ENCODE data around the gene SPRYD4.
"Not testable (repeated sequence)": the region's sequence is repeated elsewhere in the genome, so short reads cannot be mapped to it uniquely, and the experiment has no call there.

DNA sequence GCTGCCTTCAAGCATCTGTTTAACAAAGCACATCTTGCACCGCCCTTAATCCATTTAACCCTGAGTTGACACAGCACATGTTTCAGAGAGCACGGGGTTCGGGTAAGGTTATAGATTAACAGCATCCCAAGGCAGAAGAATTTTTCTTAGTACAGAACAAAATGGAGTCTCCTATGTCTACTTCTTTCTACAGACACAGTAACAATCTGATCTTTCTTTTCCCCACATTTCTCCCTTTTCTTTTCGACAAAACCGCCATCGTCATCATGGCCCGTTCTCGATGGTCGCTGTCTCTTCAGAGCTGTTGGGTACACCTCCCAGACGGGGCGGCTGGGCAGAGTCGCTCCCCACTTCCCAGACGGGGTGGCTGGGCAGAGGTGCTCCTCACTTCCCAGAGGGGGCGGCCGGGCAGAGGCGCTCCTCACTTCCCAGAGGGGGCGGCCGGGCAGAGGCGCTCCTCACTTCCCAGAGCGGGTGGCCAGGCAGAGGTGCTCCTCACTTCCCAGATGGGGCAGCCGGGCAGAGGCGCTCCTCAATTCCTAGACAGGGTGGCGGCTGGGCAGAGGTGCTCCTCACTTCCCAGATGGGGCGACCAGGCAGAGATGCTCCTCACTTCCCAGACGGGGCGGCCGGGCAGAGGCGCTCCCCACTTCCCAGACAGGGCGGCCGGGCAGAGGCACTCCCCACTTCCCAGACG, 25.2 kb downstream of the SPRYD4 start:
- TF ChIP-seq, protein P1, sequence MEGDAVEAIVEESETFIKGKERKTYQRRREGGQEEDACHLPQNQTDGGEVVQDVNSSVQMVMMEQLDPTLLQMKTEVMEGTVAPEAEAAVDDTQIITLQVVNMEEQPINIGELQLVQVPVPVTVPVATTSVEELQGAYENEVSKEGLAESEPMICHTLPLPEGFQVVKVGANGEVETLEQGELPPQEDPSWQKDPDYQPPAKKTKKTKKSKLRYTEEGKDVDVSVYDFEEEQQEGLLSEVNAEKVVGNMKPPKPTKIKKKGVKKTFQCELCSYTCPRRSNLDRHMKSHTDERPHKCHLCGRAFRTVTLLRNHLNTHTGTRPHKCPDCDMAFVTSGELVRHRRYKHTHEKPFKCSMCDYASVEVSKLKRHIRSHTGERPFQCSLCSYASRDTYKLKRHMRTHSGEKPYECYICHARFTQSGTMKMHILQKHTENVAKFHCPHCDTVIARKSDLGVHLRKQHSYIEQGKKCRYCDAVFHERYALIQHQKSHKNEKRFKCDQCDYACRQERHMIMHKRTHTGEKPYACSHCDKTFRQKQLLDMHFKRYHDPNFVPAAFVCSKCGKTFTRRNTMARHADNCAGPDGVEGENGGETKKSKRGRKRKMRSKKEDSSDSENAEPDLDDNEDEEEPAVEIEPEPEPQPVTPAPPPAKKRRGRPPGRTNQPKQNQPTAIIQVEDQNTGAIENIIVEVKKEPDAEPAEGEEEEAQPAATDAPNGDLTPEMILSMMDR (conservative IDR thresholded peaks at IDR 0.05) = not testable (repeated sequence)
- TF ChIP-seq EZH2 (IDR thresholded peaks at IDR 0.05; ENCODE audit: low read depth) = not testable (repeated sequence)

All from PC-9 (cell line).